GM23248 (cell line): ENCODE data around the gene TNFRSF4. TPM values are rescaled to one million over a fixed set of nuclear protein-coding genes. Genes with fewer than 3 reads are reported as not detected.

Experiments
- DNase-seq: peaks from one replicate; pipeline ENCODE4 v3.0.0-alpha.2; 2015
- H2AFZ ChIP-seq: fragments of 200-600 bp; sonication (generic); 2 replicates; pipeline ENCODE4 v1.6.1; 2016; ENCODE audit warnings: antibody characterized with exemption
- H3F3A ChIP-seq: fragments of 200-600 bp; sonication (generic); 2 replicates; pipeline ENCODE4 v1.6.1; 2016; ENCODE audit warnings: mild to moderate bottlenecking, antibody characterized with exemption, mixed run types; ENCODE audit not compliant: insufficient read depth
- H3K27ac ChIP-seq: fragments of 200-600 bp; sonication (generic); 2 replicates; pipeline ENCODE4 v1.5.1; 2016; ENCODE audit warnings: mild to moderate bottlenecking
- H3K27me3 ChIP-seq: fragments of 200-600 bp; sonication (generic); replicated peaks from 2 replicates; pipeline ENCODE4 v1.6.1; 2016; ENCODE audit warnings: mild to moderate bottlenecking; ENCODE audit not compliant: insufficient read depth
- H3K36me3 ChIP-seq: fragments of 200-600 bp; sonication (generic); 2 replicates; pipeline ENCODE4 v1.6.1; 2016; ENCODE audit warnings: low read depth, mild to moderate bottlenecking
- H3K4me1 ChIP-seq: fragments of 200-600 bp; sonication (generic); 2 replicates; pipeline ENCODE4 v1.6.1; 2016; ENCODE audit warnings: mild to moderate bottlenecking; ENCODE audit not compliant: insufficient read depth
- H3K4me2 ChIP-seq: fragments of 200-600 bp; sonication (generic); one replicate; pipeline ENCODE4 v1.6.1; 2016; ENCODE audit warnings: mild to moderate bottlenecking; ENCODE audit not compliant: unreplicated experiment
- H3K4me3 ChIP-seq: fragments of 200-600 bp; sonication (generic); 2 replicates; pipeline ENCODE4 v1.5.1; 2016; ENCODE audit warnings: mild to moderate bottlenecking
- H3K79me2 ChIP-seq: fragments of 200-600 bp; sonication (generic); 2 replicates; pipeline ENCODE4 v1.6.1; 2016; ENCODE audit warnings: mild to moderate bottlenecking; ENCODE audit not compliant: insufficient read depth
- H3K9ac ChIP-seq: fragments of 200-600 bp; sonication (generic); 2 replicates; pipeline ENCODE4 v1.6.1; 2016; ENCODE audit warnings: mild to moderate bottlenecking
- H3K9me2 ChIP-seq: fragments of 200-600 bp; sonication (generic); 2 replicates; pipeline ENCODE4 v1.6.1; 2016; ENCODE audit warnings: mixed run types, mild to moderate bottlenecking, moderate library complexity; ENCODE audit not compliant: insufficient read depth
- H3K9me3 ChIP-seq: fragments of 200-600 bp; sonication (generic); one replicate; pipeline ENCODE4 v1.6.1; 2017; ENCODE audit warnings: low read depth
- H4K20me1 ChIP-seq: fragments of 200-600 bp; sonication (generic); 2 replicates; pipeline ENCODE4 v1.6.0; 2016; ENCODE audit not compliant: insufficient read depth
- EZH2 ChIP-seq: fragments of 200-600 bp; sonication (generic); IDR thresholded peaks from 2 replicates; pipeline ENCODE4 v1.6.1; 2018; ENCODE audit warnings: antibody characterized with exemption, mild to moderate bottlenecking; ENCODE audit not compliant: insufficient read depth, poor library complexity, severe bottlenecking
- EZH2phosphoT487 ChIP-seq: fragments of 200-600 bp; sonication (generic); IDR thresholded peaks from 2 replicates; pipeline ENCODE4 v1.6.1; 2018; ENCODE audit warnings: antibody characterized with exemption, moderate library complexity, mild to moderate bottlenecking, low read depth; ENCODE audit not compliant: insufficient read depth
- WGBS, 2 experiments: methylation state at CpG; one replicate each; pipeline ENCODE4 v1.1.6; 2015 to 2017; ENCODE audit warnings: low lambda C conversion rate in 2 of 2, low coverage in 1 of 2; ENCODE audit errors: missing lambda C conversion rate in 2 of 2; 5-methylcytosine and 5-hydroxymethylcytosine counted together
- in situ Hi-C: fragments of 300-500 bp; cut with MboI; formaldehyde crosslinking; loops from 2 replicates; pipeline ENCODE4 v1.15.0; 2020
- polyA plus RNA-seq: library from polyadenylated mRNA; unstranded; fragments of >200 nt; fragmentation: Nextera tagmentation; extraction: Ambion mirVana; gene quantifications from 2 replicates; pipeline ENCODE4 v1.2.1, GENCODE V29; 2016
- total RNA-seq: library from RNA; depleted of rRNA; stranded (reverse); fragments of >200 nt; shearing (Covaris generic); gene quantifications from 2 replicates; pipeline ENCODE4 v1.2.3, GENCODE V29; 2014

TNFRSF4 gene
- total and polyA plus RNA-seq, 2 experiments from 2014 or later: not detected

GRCh38 chr1:1225913-1226312 lies 12.0 kb upstream of the TNFRSF4 start:
- no peak overlapping the region for H3K27ac ChIP-seq
- in situ Hi-C loops: no loop called here
- H3K36me3 ChIP-seq: no peaks in the 10 kb centered on the region; the same call in 1 of the 2 replicates
- no peak overlapping the region for H3K9ac ChIP-seq
- WGBS, 2 experiments: 91 to 95% methylated on average over 18 of the region's 18 CpGs
- H3K4me3 ChIP-seq: no peak overlapping the region
- no peaks in the 10 kb centered on the region for H4K20me1 ChIP-seq
- no peaks in the 10 kb centered on the region for H3K9me2 ChIP-seq
- DNase-seq: no peak
- H3K79me2 ChIP-seq: peaks cover 76% of the 10 kb centered on the region
- H2AFZ ChIP-seq: no peak overlapping the region
- TF ChIP-seq EZH2phosphoT487 (no peak), EZH2 (no peak)
- peaks cover 7% of the 10 kb centered on the region; the same call in 1 of the 2 replicates for H3K4me1 ChIP-seq
- H3K4me2 ChIP-seq: no peak overlapping the region
- no peaks in the 10 kb centered on the region for H3K9me3 ChIP-seq
- H3K27me3 ChIP-seq: no peaks in the 10 kb centered on the region
- peaks cover 8% of the 10 kb centered on the region for H3F3A ChIP-seq

GRCh38 chr1:1225238-1225845 lies 11.4 kb upstream of the TNFRSF4 start:
- peaks cover 4% of the 10 kb centered on the region; the same call in 1 of the 2 replicates for H3K4me1 ChIP-seq
- H3K36me3 ChIP-seq: no peaks in the 10 kb centered on the region; the same call in 1 of the 2 replicates
- H3K9me3 ChIP-seq: no peaks in the 10 kb centered on the region
- no peak overlapping the region for H2AFZ ChIP-seq
- H3F3A ChIP-seq: peaks cover 3% of the 10 kb centered on the region; the same call in 1 of the 2 replicates
- H3K27ac ChIP-seq: no peak overlapping the region
- H3K27me3 ChIP-seq: no peaks in the 10 kb centered on the region
- in situ Hi-C loops: no loop called here
- H3K4me2 ChIP-seq: no peak overlapping the region
- no peaks in the 10 kb centered on the region for H3K9me2 ChIP-seq
- H4K20me1 ChIP-seq: no peaks in the 10 kb centered on the region
- peaks cover 70% of the 10 kb centered on the region for H3K79me2 ChIP-seq
- TF ChIP-seq EZH2 (no peak), EZH2phosphoT487 (no peak)
- WGBS, 2 experiments: 89 to 92% methylated on average over 33 to 34 of the region's 34 CpGs
- no peak overlapping the region for H3K9ac ChIP-seq
- no peak for DNase-seq
- H3K4me3 ChIP-seq: no peak overlapping the region

GRCh38 chr1:1223891-1224290 lies 9.9 kb upstream of the TNFRSF4 start:
- H3K4me1 ChIP-seq: no peaks in the 10 kb centered on the region
- no peaks in the 10 kb centered on the region for H3K9me3 ChIP-seq
- in situ Hi-C loops: no loop called here
- WGBS, 2 experiments: 92 to 96% methylated on average over 18 to 21 of the region's 21 CpGs
- DNase-seq: no peak
- H3K79me2 ChIP-seq: peaks cover 55% of the 10 kb centered on the region
- H4K20me1 ChIP-seq: no peaks in the 10 kb centered on the region
- H3K27ac ChIP-seq: no peak overlapping the region
- H2AFZ ChIP-seq: no peak overlapping the region
- H3K9ac ChIP-seq: no peak overlapping the region
- no peak overlapping the region for H3K4me3 ChIP-seq
- H3F3A ChIP-seq: no peaks in the 10 kb centered on the region
- H3K9me2 ChIP-seq: no peaks in the 10 kb centered on the region
- H3K27me3 ChIP-seq: no peaks in the 10 kb centered on the region
- H3K4me2 ChIP-seq: no peak overlapping the region
- TF ChIP-seq EZH2 (no peak), EZH2phosphoT487 (no peak)
- H3K36me3 ChIP-seq: no peaks in the 10 kb centered on the region; the same call in 1 of the 2 replicates

GRCh38 chr1:1223321-1223720 lies 9.4 kb upstream of the TNFRSF4 start:
- Histone ChIP-seq H3K9me2 (no peaks in the 10 kb centered on the region), H3K27ac (no peak overlapping the region), H3K4me1 (no peaks in the 10 kb centered on the region), H3K79me2 (peaks cover 50% of the 10 kb centered on the region), H3K27me3 (no peaks in the 10 kb centered on the region), H3F3A (no peaks in the 10 kb centered on the region), H2AFZ (no peak overlapping the region), H3K9ac (no peak overlapping the region), H3K4me3 (no peak overlapping the region), H3K4me2 (no peak overlapping the region), H3K9me3 (no peaks in the 10 kb centered on the region), H3K36me3 (no peaks in the 10 kb centered on the region; the same call in 1 of the 2 replicates), H4K20me1 (no peaks in the 10 kb centered on the region)
- no peak for TF ChIP-seq EZH2
- WGBS, 2 experiments: 92 to 94% methylated on average over 10 to 15 of the region's 15 CpGs
- DNase-seq: no peak
- in situ Hi-C loops: no loop called here
